GM18909 (cell line): ENCODE results near the gene KNCN.

Source experiments
- ATAC-seq: cut with Tn5 transposase; IDR thresholded peaks from one replicate; pipeline ENCODE4 v1.9.1; 2021; ENCODE audit warnings: mild to moderate bottlenecking; ENCODE audit not compliant: unreplicated experiment, poor library complexity

Gene KNCN

DNA sequence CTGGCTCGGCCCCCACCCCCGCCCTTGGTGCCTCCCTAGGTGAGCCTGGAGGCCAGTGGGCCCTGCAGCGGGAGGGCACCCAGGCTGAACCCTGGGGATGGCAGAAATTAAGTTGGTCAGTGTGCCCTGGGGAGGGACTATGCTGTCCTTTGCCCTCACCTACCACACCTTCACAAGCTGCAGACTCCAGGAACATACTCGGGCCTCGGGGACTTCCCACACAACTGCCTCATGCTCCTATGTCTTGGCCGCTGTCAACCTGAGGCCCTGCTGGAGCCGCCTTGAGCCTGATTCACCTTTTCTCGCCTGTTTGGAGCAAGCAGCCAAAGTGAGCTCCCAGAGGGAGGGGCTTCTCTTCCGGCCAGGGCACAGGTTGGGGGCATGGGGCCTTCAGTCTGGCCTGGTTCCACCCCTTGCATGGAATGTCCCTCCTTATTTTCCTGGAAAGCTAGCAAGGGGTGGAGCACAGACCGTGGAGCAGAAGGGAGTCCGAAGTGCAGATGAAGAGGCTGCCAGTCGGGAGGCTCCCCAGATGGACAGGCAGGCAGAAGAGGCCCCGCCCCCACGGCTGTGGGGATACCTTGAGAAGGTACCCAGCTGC is 24.7 kb downstream of the KNCN start:
- ATAC-seq: no peak

DNA sequence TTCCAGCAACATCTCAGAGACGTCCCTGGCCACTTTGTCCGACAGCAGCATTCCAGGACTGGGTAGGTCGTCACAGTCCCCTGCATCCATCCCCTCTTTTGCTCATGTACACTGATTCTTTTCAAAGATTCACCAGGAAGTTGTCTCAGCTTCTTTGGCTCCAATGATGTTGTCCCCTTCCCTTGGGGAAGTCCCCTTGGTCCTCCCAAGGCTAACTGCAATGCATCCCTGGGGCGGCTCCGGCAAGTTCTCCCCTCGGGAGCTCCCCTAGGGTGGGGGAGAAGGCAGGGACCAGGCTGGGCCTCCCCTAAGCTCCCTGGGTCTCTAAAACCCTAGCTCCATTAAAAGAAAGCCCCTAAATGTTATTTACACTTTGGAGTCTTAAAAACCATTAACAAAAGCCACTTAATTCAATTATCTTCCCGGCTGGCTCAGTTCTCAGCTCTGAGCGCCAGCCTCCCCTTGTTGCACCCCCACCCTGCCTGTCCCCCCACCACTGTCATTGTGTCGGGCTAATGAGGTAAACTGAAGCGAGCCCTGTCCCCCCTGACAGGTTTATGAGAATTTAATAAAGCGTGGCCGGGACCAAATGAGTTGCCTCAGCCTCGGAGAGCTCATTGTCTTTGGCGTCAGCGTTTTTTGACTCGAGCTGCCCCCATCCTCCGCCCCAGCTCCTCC is 25.3 kb downstream of the KNCN start:
- no peak for ATAC-seq

DNA sequence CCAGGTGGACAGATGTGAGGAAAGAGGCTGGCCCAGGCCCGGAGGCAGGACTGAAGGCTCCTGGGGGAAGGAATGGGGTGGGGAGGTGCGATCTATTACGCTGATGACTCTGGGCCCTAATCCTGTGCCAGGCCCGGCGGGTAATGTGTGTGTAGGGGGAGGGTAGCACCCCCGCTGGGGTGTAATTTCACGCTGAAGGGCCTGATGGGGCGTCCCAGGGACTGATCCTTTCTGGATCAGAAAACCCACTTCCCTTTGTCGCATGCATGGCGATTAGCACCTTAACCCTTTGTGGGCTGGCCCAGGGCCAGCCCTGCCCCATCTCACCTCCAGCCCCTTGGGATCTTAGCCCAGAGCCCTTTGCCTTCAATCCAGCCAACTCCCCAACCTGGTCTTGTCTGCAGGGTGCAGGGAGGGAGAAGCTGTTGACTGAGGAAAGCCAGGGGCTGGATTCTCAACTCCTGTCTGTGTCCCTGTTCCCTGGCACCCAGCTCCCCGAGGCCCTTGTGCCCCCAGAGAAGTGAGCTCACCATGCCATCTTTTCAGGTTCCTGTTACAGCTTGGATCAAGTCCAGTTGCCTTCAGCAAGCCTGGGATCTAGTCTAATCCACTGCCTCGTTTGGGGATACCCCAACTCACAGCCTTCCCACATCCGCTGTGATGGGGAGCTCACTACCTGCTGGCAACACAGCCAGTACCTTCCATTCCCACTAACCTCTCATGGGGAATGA is 26.0 kb downstream of the KNCN start:
- ATAC-seq: no peak

DNA sequence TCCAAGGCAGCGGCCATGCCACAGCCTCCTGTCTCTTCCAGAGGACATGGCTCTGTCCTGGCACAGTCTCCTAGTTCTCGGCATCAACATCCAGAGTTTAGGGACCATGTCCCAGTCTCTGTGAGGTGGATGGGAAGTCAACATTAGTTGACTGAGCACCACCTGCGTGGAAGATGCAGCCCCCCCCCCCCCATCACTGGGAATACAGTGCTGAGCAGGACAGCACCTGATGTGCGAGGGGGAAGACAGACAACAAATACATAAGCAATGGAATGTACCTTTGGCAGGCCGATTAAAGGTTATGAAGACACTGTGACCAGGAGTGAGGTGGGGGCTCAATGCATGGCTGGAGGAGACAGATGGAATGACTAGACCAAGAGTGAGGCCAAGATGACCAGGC is 26.6 kb downstream of the KNCN start:
- no peak for ATAC-seq

DNA sequence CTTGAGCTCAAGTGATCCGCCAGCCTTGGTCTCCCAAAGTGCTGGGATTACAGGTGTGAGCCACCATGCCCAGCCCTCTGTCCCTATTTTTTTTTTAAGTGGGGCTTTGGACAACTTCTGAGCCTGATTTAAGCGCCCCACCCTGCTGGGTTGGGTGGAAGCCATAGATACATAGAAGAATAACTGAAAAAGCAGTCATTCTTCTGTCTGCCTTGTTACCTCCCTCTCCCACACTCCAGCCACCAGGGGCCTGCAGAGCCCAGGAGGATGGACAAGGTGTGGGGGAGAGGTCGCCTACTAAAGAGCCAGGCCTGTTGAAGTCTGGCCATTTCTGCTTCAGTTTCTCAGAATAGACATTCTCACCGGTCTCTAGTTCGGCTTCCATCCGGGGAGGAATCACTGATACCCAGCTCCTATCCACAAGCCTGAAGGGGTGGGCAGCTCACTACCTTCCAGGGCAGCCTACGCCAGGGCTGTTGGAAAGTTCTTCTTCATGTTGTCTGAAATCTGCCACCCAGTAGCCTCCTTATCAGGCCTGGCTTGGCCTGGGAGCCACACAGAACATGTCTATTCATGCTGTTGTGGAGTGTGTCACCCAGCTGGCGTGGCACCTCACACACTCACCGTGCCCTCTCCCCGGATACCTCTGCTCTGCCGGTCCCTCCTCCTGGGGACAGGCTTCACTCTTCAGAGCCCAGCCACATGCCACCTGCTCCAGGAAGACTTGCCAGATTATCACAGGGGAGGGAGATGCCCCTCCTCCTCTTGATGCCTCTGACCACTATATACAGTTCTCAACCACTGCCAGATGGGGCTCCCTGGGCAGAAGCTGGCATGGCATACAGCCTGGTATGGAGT is 27.7 kb downstream of the KNCN start:
- no peak for ATAC-seq

DNA sequence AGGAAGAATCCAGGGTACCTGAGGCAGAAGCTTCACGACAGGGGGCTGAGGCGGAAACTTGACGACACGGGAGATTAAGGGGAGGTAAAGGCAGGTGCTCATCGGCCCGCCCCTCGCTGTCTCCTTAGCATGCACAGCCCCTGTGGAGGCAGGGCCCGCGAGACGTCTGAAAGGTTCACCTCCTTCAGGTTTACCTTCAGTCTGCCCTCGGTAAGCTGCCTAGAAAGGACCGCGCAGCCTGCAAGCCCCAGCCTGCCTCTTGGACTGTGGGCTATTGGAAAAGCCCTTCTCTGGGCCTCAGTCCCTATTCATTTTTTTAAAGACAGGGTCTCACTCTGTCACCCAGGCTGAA is 28.5 kb downstream of the KNCN start:
- no peak for ATAC-seq

DNA sequence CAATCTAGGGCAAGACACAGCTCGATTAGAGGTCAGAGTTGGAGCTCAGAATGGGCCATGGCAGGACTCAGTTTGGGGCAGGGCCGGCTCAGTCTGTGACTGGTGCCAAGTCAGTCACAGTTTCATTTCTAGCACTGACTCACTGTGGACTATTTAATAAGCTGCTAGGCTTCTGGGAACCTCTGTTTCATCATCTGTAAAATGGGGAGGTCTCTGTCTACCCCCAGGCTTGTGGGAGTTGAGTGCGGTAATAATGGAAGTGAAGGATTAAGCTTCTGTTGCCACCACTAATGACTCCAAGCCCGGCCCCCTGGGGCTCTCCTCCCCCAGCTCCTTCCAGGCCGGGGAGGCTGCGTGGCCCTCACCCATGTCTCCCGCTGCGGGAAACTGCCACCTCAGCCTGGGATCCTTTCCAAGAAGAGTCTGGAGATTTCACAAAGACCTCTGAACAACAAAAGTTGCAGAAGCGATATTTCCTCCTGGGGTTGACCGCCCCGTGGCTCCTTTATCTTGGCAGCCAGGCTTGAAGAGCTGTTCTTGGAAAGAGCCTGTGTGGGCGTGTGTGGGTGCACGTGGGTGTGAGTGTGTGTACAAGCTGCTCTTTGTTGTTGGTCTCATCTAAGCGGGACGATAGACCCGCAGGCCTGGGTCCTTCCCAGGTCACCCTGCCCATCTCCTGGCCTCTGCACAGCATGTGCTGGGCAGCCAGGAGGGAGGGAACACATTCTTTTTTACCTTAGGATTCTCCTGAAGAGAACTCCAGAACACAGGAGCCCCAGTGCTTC is 29.1 kb downstream of the KNCN start:
- no peak for ATAC-seq

DNA sequence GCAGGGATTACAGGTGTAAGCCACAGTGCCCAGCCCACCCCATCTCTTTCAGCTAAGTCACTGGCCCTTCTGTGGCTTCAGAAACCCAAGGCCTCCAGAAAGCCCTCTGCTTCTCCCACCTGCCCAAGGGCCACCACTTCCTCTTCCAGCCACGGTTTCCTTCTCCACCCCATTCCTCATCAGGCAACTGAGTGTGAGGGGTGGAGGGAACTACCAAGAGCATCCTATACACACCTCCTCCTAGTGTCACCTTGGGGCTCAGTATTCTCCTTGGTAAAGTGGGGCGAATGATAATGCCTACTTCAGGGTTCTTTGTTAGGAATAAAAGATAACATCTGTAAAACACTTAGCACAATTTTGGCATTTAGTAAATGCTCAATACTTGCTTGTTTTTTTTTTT is 30.0 kb downstream of the KNCN start:
- no peak for ATAC-seq

DNA sequence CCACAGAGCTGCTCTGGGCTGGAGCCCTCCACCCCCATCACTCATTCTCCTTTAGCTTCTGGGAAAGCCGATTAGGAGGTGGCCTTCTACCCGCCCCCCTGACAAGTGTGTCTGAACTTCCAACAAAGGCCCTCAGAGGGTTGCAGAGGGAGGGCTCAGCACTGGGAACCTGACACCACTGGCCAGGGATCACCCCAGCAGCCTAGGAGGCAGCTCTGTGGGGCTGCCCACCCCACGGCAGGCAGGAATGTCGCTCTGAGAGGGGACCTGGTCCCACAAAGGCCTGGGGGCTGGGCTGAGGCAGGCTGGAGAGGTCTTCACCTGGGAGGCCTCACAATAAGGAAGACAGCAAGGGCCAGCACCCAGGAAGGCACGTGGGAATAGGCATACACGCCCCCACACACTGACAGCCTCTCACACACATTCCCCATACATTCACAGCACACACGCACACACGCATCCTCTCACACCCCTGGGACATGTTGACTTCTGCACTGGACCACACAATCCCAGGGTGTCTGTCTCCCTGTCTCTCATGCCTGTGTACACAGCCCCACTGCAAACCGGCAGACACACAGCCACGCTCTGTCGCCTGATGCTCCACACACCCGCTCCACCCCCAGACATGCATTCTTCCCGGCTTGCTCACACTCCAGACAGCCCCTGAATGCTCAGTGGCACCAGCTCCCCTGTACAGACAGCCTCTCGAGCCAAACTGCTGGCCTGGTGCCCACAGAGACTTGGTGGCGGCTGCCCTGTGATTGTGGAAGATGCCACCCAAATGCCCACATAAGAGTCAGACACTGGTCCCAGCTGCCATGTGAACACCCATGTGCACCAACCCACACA is 31.2 kb downstream of the KNCN start:
- no peak for ATAC-seq

DNA sequence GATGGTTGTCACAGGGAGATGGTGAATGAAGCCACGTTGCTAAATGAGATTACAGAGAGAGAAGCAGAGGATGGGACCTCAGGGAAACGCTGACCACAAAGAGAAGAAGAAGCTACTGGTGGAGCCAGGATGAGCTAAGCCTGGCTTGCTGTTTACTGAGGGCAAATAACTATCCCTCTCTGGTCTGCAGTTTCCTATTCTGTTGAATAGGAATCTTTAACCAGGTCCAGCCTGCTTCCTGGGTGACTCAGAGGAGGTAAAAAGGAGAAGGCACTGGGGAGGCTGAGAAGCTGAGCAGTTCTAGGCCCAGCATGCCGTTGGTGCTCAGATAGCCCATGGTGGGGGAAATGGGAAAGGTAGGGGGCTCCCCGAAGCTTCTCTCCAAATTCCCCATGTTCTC is 32.2 kb downstream of the KNCN start:
- ATAC-seq: no peak

DNA sequence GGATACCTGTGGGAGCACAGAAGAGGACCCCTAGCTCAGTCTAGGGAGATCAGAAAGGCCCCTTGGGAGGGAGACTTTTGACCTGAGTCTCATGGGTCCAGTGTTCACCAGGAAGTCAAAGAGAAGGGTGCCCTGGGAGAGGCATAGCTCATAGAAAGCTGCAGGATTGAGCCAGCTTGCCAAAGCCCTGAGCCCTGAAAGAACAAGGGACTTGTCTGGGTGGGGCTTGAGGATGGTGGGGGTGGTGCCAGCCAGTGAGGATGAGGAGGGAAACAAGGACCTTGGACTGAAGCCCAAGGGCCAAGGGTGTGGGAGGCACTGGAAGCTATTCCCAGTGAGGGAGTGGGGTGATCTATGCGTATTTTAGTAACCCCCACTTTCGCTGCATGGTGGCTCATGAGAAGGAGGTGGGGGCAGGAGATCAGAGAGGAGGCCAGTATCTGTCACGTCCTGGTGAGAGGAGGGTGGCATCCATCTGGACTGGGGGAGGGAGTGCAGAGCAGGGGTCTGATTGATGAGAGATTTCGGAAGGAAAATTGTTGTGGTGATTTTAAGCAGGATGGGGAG is 33.4 kb downstream of the KNCN start:
- no peak for ATAC-seq

DNA sequence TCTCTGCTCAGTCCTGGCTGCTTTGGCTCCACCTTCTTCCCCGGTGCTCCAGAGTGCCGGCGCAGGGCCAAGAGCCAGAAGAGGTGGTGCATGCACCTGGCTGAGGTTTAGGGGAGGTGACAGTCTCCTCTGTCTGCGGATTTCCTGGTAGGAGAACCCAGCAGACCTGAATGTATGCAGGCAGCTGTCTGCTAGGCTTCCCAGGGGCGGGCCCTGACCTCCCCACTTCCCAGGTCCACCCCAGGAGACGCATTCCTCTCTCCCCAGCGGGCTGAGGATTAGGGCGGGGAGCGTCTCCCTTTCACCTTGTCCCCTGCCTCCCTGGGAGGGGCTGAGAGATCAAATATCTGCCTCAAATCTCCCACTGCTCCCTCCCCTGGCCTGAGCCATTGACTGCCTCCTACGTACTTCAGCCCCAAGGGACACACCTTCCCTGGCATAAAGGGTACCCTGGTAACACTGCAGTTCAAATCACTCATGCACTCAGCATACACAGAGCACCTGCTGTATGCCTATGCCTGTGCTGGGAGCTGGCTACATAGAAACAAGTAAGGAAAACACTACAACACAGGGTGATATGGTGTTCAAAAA is 34.3 kb downstream of the KNCN start:
- no peak for ATAC-seq

DNA sequence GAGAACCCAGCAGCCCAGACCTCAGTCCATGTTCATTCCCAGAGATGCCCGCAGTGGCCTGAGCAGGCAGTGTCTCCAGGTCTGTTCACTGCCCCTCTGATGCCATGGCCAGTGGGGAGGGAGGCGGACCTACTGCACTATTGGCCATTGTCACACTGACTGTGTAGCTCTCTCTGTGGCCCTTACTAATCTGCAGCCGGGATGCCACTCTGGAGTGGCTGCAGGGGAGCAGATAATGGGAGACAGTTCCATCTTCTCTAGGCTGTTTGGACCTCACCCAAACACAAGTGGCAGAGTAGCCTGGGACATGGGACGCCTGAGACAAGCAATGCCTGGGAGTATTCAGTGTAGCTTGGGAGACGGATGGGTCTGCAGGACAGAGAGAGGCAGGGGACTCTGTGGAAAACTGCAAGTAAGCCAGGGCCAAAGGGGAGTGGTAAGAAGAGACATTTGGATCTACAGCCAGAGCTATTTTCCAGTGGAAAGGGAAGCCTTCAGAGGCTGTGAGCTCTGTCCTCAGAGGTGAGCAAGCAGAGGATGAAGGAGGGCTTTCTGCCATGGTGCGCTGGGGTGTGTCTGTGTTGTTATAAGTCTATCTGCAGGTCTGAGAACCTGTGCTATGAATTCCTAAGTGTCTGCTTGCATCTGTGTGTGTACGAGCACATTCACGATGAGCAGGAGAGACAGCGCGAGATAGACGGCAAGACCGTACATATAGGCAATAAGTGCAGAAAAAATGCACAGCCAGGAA is 35.1 kb downstream of the KNCN start:
- no peak for ATAC-seq

DNA sequence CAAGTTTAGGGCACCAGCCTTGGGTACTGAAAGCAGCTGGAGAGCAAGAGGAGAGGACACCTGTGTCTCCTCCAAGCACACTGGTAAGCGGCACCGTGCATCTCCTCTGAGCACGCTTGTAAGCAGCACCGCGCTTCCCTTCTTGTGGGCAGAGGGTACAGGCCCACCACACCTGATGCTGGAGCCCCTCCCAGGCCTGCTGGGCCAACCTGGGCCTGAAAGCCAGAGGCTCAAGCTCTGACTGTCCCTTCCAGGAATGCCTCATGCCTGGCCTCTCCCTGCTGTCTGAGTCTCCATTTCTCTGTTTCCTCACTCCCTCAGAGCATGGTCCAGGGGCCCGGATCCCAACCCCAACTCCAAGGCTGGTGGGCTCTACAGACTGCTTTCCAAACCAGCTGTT is 35.9 kb downstream of the KNCN start:
- ATAC-seq: no peak

DNA sequence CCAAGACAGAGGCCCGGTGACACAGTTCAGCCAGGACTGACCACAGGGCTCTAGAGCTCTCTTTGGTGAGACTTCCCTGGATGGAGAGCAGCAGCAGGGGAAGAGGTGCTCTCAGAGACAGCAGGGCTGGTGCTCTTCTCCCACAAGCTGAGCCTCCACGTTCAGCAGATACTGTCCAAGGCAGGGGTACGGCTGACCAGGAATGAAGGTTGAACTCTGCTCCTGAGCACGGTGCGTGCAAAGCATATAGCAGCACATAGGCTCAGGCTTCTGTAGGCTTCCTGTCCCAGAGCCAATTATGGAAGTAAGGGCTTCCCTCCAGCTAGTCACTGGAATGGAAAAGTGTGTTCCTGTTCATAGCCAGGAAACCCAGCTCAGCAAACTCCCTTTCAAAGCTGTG is 37.9 kb downstream of the KNCN start:
- ATAC-seq: no peak

DNA sequence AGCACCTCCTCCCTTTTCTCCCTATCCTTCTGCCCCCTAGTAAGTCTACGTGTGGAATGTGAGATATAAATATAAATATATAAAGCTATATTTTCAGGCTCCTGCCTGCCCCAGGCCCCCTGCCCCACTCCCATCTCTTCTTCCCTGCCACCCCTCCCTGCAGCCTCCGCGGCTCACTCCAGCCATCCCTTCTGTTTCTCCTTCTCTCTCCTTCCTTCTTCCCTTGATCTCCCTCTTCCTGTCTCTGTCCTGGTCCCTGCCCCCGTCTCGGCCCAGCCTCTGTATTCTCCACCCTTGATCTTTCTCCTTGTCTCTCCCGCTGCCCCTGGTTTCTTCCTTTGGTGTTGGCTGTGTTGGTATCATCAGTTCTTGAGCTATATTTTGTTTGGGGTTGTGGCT is 38.7 kb downstream of the KNCN start:
- no peak for ATAC-seq

DNA sequence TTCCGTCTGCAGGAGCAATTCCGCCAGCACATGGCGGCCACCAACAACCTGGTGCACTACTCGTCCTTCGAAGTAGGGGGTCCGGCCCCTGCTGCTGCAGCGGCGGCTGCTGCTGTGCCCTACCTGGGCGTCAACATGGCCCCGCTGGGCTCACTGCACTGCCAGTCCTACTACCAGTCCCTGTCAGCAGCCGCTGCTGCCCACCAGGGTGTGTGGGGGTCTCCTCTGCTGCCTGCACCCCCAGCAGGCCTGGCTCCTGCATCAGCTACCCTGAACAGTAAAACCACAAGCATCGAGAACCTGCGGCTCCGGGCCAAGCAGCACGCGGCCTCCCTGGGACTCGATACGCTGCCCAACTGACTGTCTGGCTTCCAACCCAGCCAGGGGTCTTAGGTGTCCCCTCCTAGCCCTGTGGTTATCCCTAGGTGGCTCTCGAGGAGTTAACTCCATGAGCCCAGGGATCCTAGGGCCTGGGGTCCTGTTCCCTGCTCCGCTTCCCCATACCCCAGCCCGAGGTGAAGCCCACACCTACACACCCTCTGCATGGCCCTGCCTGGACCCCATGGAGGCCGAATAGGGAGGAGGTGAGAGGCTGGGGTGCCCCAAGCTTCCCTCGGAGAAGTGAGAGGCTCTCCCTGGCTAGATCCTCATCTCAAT is 39.2 kb downstream of the KNCN start:
- ATAC-seq: no peak

DNA sequence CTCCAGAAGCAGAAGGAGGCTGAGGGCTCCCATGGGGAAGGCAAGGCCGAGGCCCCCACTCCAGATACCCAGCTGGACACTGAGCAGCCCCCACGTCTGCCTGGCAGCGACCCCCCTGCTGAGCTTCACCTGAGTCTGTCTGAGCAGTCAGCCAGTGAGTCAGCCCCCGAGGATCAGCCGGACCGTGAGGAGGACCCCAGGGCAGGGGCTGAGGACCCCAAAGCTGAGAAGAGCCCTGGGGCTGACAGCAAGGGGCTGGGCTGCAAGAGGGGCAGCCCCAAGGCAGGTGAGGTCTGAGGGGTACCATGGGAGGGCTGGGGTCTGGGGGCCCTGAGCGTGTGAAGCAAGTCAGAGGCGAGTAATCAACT is 40.5 kb downstream of the KNCN start:
- ATAC-seq: no peak
